Thymus (tissue), 11 donors: ENCODE measurements around the gene TEP1. TPM values are rescaled to one million over a fixed set of nuclear protein-coding genes. Genes with fewer than 3 reads are reported as not detected.
"Not testable (repeated sequence)": the region's sequence is repeated elsewhere in the genome, so short reads cannot be mapped to it uniquely, and the experiment has no call there.

Experiments used
- DNase-seq, 9 donors: peaks; one replicate each; pipeline ENCODE4 v3.0.0-alpha.2; 2013; ENCODE audit warnings: low spot score in 9 of 9, low read depth in 6 of 9, missing footprints in 1 of 9
- H3K27ac ChIP-seq, 2 donors: one replicate each; pipeline ENCODE4 v1.5.1; 2013; ENCODE audit warnings: control low read depth in 1 of 2, low read depth in 1 of 2, low read length in 1 of 2, mild to moderate bottlenecking in 1 of 2, moderate library complexity in 1 of 2
- H3K27me3 ChIP-seq, 2 donors: one replicate each; pipeline ENCODE4 v1.5.1; 2013; ENCODE audit warnings: low read length in 1 of 2; ENCODE audit not compliant: control insufficient read depth in 2 of 2, insufficient read depth in 1 of 2
- H3K36me3 ChIP-seq, 2 donors: one replicate each; pipeline ENCODE4 v1.5.1; 2013; ENCODE audit warnings: low read length in 1 of 2, mild to moderate bottlenecking in 1 of 2, moderate library complexity in 1 of 2; ENCODE audit not compliant: control insufficient read depth in 2 of 2, insufficient read depth in 2 of 2
- H3K4me1 ChIP-seq, 2 donors: one replicate each; pipeline ENCODE4 v1.5.1; 2013; ENCODE audit warnings: low read length in 2 of 2; ENCODE audit not compliant: control insufficient read depth in 2 of 2, insufficient read depth in 2 of 2
- H3K4me3 ChIP-seq, 2 donors: one replicate each; pipeline ENCODE4 v1.5.1; 2013; ENCODE audit warnings: low read length in 2 of 2, control low read depth in 1 of 2, mild to moderate bottlenecking in 1 of 2
- H3K9me3 ChIP-seq, 2 donors: one replicate each; pipeline ENCODE4 v1.5.1; 2013; ENCODE audit warnings: low read length in 1 of 2, mild to moderate bottlenecking in 1 of 2; ENCODE audit not compliant: control insufficient read depth in 2 of 2, insufficient read depth in 1 of 2
- WGBS: extraction: QIAGEN DNeasy Blood & Tissue Kit; methylation state at CpG from one replicate; pipeline ENCODE4 v1.1.7; 2013; 5-methylcytosine and 5-hydroxymethylcytosine counted together
- polyA plus RNA-seq: library from polyadenylated mRNA; stranded (reverse); fragments of 200-250 nt; gene quantifications from one replicate; pipeline ENCODE4 v1.2.3, GENCODE V29; 2013
- total RNA-seq: library from RNA; stranded (reverse); fragments of 120-200 nt; gene quantifications from one replicate; pipeline ENCODE4 v1.2.4, GENCODE V29; 2013
- donor health status: healthy.

TEP1 gene
- total and polyA plus RNA-seq, 2 donors, result 15.4 to 34.5 TPM

GRCh38 chr14:20375471-20375870, 37.8 kb downstream of the TEP1 start:
- H3K27ac ChIP-seq, result no peak overlapping the region
- no peaks in the 10 kb centered on the region for H3K9me3 ChIP-seq
- H3K4me1 ChIP-seq, result no peaks in the 10 kb centered on the region
- H3K4me3 ChIP-seq, result no peak overlapping the region
- H3K27me3 ChIP-seq, result no peaks in the 10 kb centered on the region
- DNase-seq, result no peak
- peaks cover 66 to 74% of the 10 kb centered on the region in 2 donors for H3K36me3 ChIP-seq
- 95% methylated on average over 3 of the region's 3 CpGs for WGBS

- H3K9me3 ChIP-seq, result no peaks in the 10 kb centered on the region
- no peak overlapping the region for H3K4me3 ChIP-seq
- no peak overlapping the region for H3K27ac ChIP-seq
- no peak for DNase-seq
- peaks cover 58 to 59% of the 10 kb centered on the region in 2 donors for H3K36me3 ChIP-seq
- no peaks in the 10 kb centered on the region for H3K4me1 ChIP-seq
- WGBS, result 77% methylated on average over 5 of the region's 5 CpGs
- H3K27me3 ChIP-seq, result no peaks in the 10 kb centered on the region
These were observed 40.5 kb downstream of the TEP1 start for GRCh38 chr14:20372796-20373195.

DNA sequence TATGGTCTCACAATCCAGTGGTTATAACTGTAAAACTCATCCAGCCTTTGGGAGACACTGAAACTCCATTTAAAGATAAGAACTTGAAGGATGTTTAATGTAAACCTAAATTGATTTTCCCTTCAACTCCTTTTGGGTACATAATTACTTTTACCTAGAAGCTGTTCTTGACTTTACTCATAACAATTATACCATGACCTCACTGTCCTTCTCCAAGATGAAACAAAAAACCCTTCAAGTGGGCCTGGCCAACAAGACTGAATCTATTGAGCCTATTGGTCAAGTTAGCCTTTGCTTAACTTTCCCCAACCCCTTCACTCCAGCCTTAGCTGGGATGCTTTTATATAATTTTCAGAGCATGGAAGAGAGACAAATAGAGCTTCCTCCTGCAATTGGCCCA, 47.4 kb downstream of the TEP1 start:
- H3K4me3 ChIP-seq, result no peak overlapping the region
- no peaks in the 10 kb centered on the region for H3K27me3 ChIP-seq
- H3K4me1 ChIP-seq, result no peaks in the 10 kb centered on the region
- H3K9me3 ChIP-seq, result no peaks in the 10 kb centered on the region
- peaks cover 21 to 24% of the 10 kb centered on the region in 2 donors for H3K36me3 ChIP-seq
- DNase-seq, result no peak
- H3K27ac ChIP-seq, result no peak overlapping the region

DNA sequence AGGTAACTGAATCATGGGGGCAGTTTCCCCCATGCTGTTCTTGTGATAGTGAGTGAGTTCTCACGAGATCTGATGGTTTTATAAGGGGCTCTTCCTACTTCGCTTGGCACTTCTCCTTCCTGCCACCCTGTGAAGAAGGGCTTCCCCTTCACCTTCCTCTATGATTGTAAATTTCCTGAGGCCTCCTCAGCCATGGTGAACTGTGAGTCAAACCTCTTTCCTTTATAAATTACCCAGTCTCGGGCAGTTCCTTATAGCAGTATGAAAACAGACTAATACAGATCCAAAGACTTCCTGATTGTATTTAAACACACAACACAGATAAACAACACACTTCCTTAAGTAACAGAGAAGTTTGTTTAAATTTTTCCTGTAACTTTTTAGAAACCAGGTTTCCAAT, 54.8 kb downstream of the TEP1 start:
- H3K4me1 ChIP-seq, H3K9me3 ChIP-seq, H3K27me3 ChIP-seq, H3K27ac ChIP-seq, H3K4me3 ChIP-seq, DNase-seq: not testable (repeated sequence)
- WGBS, result 87% methylated on average over 3 of the region's 3 CpGs
- peaks cover 24 to 30% of the 10 kb centered on the region in 2 donors for H3K36me3 ChIP-seq

GRCh38 chr14:20356422-20356821, 56.9 kb downstream of the TEP1 start:
- Histone ChIP-seq H3K27me3 (no peaks in the 10 kb centered on the region), H3K4me1 (no peaks in the 10 kb centered on the region), H3K4me3 (no peak overlapping the region), H3K27ac (no peak overlapping the region), H3K36me3 (peaks cover 31 to 33% of the 10 kb centered on the region in 2 donors), H3K9me3 (no peaks in the 10 kb centered on the region)
- WGBS, result 95% methylated on average over 3 of the region's 3 CpGs
- no peak for DNase-seq

- Histone ChIP-seq H3K4me3 (no peak overlapping the region), H3K4me1 (no peaks in the 10 kb centered on the region), H3K27me3 (no peaks in the 10 kb centered on the region), H3K36me3 (peaks cover 22 to 26% of the 10 kb centered on the region in 2 donors), H3K9me3 (no peaks in the 10 kb centered on the region), H3K27ac (no peak overlapping the region)
- DNase-seq, result no peak
These were observed 62.4 kb downstream of the TEP1 start for GRCh38 chr14:20350860-20351259.

DNA sequence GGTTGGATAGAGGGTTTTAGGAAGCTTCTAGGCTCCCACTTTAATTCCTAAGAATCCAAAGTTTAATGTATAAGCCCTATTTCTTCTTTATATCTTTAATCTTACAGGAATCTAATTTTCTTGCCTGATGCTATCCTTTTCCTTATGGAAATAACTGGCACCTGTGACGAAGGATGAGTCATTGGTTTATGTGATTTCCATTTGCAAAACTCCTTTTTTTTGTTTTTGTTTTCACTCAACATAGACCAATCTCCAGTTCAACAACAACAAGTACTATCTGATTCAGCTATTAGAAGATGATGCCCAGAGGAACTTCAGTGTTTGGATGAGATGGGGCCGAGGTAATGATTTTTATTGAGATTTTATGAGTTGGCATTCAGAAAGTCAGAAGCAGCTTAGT, 63.0 kb downstream of the TEP1 start:
- Histone ChIP-seq H3K27ac (no peak overlapping the region), H3K27me3 (no peaks in the 10 kb centered on the region), H3K4me1 (no peaks in the 10 kb centered on the region), H3K9me3 (no peaks in the 10 kb centered on the region), H3K36me3 (peaks cover 19 to 22% of the 10 kb centered on the region in 2 donors), H3K4me3 (no peak overlapping the region)
- DNase-seq, result no peak
- WGBS, result 99% methylated on average over 2 of the region's 2 CpGs

GRCh38 chr14:20347747-20348146, 65.6 kb downstream of the TEP1 start:
- Histone ChIP-seq H3K4me3 (no peak overlapping the region), H3K27ac (no peak overlapping the region), H3K4me1 (peaks cover 0 to 4% of the 10 kb centered on the region in 2 donors), H3K27me3 (peaks cover 0 to 3% of the 10 kb centered on the region in 2 donors), H3K9me3 (no peaks in the 10 kb centered on the region), H3K36me3 (peaks cover 15 to 19% of the 10 kb centered on the region in 2 donors)
- no peak for DNase-seq
- 98% methylated on average over 3 of the region's 3 CpGs for WGBS

DNA sequence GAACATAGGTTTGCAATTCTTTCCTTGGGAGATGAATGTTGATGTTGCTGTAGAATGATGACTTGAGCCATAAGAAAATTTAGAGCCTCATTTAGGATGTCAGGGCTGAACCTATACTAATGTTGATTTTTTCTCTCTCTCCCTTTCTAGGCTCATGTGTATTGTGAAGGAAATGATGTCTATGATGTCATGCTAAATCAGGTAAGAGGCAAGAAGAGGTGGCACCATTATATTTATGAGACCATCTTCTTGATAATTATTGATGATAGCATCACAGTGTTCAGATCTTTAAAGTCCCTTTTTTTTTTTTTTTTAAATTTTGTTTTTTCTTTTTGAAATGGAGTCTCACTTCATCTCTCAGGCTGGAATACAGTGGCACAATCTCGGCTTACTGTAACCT, 66.6 kb downstream of the TEP1 start:
- Histone ChIP-seq H3K9me3 (no peaks in the 10 kb centered on the region), H3K27ac (no peak overlapping the region), H3K27me3 (peaks cover 0 to 3% of the 10 kb centered on the region in 2 donors), H3K4me3 (no peak overlapping the region), H3K36me3 (peaks cover 11 to 14% of the 10 kb centered on the region in 2 donors), H3K4me1 (peaks cover 0 to 4% of the 10 kb centered on the region in 2 donors)
- DNase-seq, result no peak
- WGBS, result 100% methylated on average over 1 of the region's 1 CpG

- Histone ChIP-seq H3K27ac (no peak overlapping the region), H3K9me3 (no peaks in the 10 kb centered on the region), H3K4me1 (peaks cover 0 to 4% of the 10 kb centered on the region in 2 donors), H3K4me3 (no peak overlapping the region), H3K27me3 (peaks cover 0 to 4% of the 10 kb centered on the region in 2 donors), H3K36me3 (peaks cover 6 to 8% of the 10 kb centered on the region in 2 donors)
- DNase-seq, result no peak
- 95% methylated on average over 1 of the region's 1 CpG for WGBS
These were observed 67.9 kb downstream of the TEP1 start for GRCh38 chr14:20345366-20345765.
